Sigmoid colon (tissue), 3 donors: Measurements from ENCODE around the gene PPDPF.

Source experiments
- CTCF ChIP-seq, 4 experiments: fragments of 450-650 bp in 3 of 4; fragments of 200-600 bp in 1 of 4; IDR thresholded peaks; one replicate each; pipeline ENCODE4 v1.5.1; 2016 to 2019; ENCODE audit warnings: antibody characterized with exemption in 4 of 4, mild to moderate bottlenecking in 3 of 4, moderate library complexity in 2 of 4
- POLR2A ChIP-seq, 2 donors: fragments of 450-650 bp; IDR thresholded peaks; one replicate each; pipeline ENCODE4 v1.6.1; 2016; ENCODE audit warnings: antibody characterized with exemption in 2 of 2, mild to moderate bottlenecking in 2 of 2, moderate library complexity in 2 of 2

GRCh38 chr20:63495167-63495720 lies 25.3 kb upstream of the PPDPF start:
- no peak for TF ChIP-seq POLR2A (IDR thresholded peaks at IDR 0.05)
- no peak for TF ChIP-seq CTCF (IDR thresholded peaks at IDR 0.05)
